Measurements from ENCODE around the gene TBX10.
"Not testable (repeated sequence)": the region's sequence is repeated elsewhere in the genome, so short reads cannot be mapped to it uniquely, and the experiment has no call there.

The TBX10 gene

DNA sequence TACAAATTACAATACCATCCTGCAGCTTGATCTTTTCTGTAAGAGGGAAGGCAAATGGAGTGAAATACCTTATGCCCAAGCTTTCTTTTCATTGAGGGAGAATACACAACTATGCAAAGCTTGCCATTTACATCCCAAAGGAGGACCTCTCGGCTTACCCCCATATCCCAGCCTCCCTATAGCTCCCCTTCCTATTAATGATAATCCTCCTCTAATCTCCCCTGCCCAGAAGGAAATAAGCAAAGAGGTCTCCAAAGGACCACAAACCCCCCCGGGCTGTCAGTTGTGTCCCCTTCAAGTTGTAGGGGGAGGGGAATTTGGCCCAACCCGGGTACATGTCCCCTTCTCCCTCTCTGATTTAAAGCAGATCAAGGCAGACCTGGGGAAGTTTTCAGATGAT is 17.6 kb downstream of the TBX10 start:
- Histone ChIP-seq H3K4me2 (ENCODE audit: insufficient read depth, low read length) (peak overlapping the region; percentile 55), H3K9ac (ENCODE audit: low read depth, low read length) (0 out of 2 replicates have a peak overlapping the region, but pooled peaks have one; percentile 61), H3K4me3 (ENCODE audit: low read depth in 1 of 2, low read length in 2 of 2) (peak overlapping the region in 1 of 2 experiments; percentile 58; a peak in 2 of 4 replicates), H3K79me2 (ENCODE audit: insufficient read depth, low read length) (peaks cover 19% of the 10 kb centered on the region), H3K4me1 (ENCODE audit: insufficient read depth, low read length) (peaks cover 53% of the 10 kb centered on the region)
- not testable (repeated sequence) for H4K20me1 ChIP-seq (ENCODE audit: insufficient read depth, low read length); H3K36me3 ChIP-seq (ENCODE audit: insufficient read depth, low read length); H3K27me3 ChIP-seq (ENCODE audit: insufficient read depth, low read length, poor library complexity); DNase-seq; H2AFZ ChIP-seq (ENCODE audit: low read depth, low read length); H3K9me3 ChIP-seq (ENCODE audit: insufficient read depth, low read length, severe bottlenecking); ATAC-seq (ENCODE audit: insufficient read depth, low read depth); H3K27ac ChIP-seq (ENCODE audit: low read length)

DNA sequence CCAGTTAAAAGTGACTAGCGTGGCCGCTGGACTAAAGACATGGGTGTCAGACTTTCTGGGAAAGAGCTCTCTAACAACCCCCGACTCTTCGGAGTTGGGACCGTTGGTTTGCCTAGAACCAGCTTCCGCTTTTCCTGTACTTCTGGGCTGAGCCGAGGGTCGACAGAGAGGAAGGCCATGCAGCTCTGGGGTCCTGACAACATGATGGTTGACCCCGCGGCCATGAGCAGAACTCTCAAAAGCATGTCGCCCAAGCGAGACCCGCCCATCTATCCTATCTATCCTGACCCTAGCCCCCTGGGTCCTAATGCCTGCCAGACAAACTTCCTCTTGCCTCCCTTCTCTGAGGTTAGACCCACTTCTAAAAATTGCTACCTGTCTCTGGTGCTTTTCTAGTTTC is 18.9 kb downstream of the TBX10 start:
- not testable (repeated sequence) for H4K20me1 ChIP-seq (ENCODE audit: insufficient read depth, low read length); H3K9me3 ChIP-seq (ENCODE audit: insufficient read depth, low read length, severe bottlenecking); H3K27me3 ChIP-seq (ENCODE audit: insufficient read depth, low read length, poor library complexity); H3K36me3 ChIP-seq (ENCODE audit: insufficient read depth, low read length)
- Histone ChIP-seq H3K4me1 (ENCODE audit: insufficient read depth, low read length) (peaks cover 46% of the 10 kb centered on the region), H3K27ac (ENCODE audit: low read length) (peak overlapping the region; percentile 81), H3K4me2 (ENCODE audit: insufficient read depth, low read length) (peak overlapping the region; percentile 55), H3K79me2 (ENCODE audit: insufficient read depth, low read length) (peaks cover 19% of the 10 kb centered on the region), H3K9ac (ENCODE audit: low read depth, low read length) (peak overlapping the region; percentile 61), H2AFZ (ENCODE audit: low read depth, low read length) (peak overlapping the region; percentile 64), H3K4me3 (ENCODE audit: low read depth in 1 of 2, low read length in 2 of 2) (peak overlapping the region; percentile 17 to 58; a peak in 3 of 4 replicates)
- ATAC-seq (ENCODE audit: insufficient read depth, low read depth) (0 out of 3 replicates have a peak, but pooled peaks have one; percentile 35), DNase-seq (peak; percentile 71)

DNA sequence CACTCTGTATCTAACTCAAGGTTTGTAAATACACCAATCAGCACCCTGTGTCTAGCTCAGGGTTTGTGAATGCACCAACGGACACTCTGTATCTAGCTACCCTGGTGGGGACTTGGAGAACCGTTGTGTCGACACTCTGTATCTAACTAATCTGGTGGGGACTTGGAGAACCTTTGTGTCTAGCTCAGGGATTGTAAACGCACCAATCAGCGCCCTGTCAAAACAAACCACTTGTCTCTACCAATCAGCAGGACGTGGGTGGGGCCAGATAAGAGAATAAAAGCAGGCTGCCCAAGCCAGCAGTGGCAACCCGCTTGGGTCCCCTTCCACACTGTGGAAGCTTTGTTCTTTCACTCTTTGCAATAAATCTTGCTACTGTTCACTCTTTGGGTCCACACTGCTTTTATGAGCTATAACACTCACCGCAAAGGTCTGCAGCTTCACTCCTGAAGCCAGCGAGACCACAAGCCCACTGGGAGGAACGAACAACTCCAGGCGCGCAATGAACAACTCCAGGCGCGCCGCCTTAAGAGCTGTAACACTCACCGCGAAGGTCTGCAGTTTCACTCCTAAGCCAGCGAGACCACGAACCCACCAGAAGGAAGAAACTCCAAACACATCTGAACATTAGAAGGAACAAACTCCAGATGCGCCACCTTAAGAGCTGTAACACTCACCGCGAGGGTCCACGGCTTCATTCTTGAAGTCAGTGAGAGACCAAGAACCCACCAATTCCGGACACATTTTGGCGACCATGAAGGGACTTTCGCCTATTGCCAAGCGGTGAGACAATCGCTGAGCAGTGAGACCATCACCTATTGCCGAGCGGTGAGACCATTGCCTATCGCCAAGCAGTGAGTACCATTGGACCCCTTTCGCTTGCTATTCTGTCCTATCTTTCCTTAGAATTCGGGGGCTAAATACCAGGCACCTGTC is 19.6 kb downstream of the TBX10 start:
- peaks cover 19% of the 10 kb centered on the region for H3K79me2 ChIP-seq (ENCODE audit: insufficient read depth, low read length)
- H3K9ac ChIP-seq (ENCODE audit: low read depth, low read length), result peak overlapping the region; percentile 61
- not testable (repeated sequence) for H4K20me1 ChIP-seq (ENCODE audit: insufficient read depth, low read length); H3K27me3 ChIP-seq (ENCODE audit: insufficient read depth, low read length, poor library complexity); H3K9me3 ChIP-seq (ENCODE audit: insufficient read depth, low read length, severe bottlenecking); H3K36me3 ChIP-seq (ENCODE audit: insufficient read depth, low read length)
- peaks cover 46% of the 10 kb centered on the region for H3K4me1 ChIP-seq (ENCODE audit: insufficient read depth, low read length)
- peak overlapping the region; percentile 81 for H3K27ac ChIP-seq (ENCODE audit: low read length)
- peak; percentile 69 for ATAC-seq (ENCODE audit: insufficient read depth, low read depth)
- peak overlapping the region; percentile 17 to 58; a peak in 3 of 4 replicates for H3K4me3 ChIP-seq (ENCODE audit: low read depth in 1 of 2, low read length in 2 of 2)
- peak overlapping the region; percentile 64 for H2AFZ ChIP-seq (ENCODE audit: low read depth, low read length)
- H3K4me2 ChIP-seq (ENCODE audit: insufficient read depth, low read length), result peak overlapping the region; percentile 55
- DNase-seq, result peak; percentile 83

DNA sequence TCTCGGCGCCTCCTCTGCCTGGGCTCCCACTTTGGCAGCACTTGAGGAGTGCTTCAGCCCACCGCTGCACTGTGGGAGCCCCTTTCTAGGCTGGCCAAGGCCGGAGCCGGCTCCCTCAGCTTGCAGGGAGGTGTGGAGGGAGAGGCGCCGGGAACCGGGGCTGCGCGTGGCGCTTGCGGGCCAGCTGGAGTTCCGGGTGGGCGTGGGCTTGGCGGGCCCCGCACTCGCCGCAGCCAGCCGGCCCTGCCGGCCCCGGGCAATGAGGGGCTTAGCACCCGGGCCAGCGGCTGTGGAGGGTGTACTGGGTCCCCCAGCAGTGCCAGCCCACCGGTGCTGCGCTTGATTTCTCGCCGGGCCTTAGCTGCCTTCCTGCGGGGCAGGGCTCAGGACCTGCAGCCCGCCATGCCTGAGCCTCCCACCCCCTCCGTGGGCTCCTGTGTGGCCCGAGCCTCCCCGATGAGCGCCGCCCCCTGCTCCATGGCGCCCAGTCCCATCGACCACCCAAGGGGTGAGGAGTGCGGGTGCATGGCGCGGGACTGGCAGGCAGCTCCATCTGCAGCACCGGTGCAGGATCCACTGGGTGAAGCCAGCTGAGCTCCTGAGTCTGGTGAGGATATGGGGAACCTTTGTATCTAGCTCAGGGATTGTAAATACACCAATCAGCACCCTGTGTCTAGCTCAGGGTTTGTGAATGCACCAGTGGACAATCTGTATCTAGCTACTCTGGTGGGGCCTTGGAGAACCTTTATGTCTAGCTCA is 20.5 kb downstream of the TBX10 start:
- not testable (repeated sequence) for H2AFZ ChIP-seq (ENCODE audit: low read depth, low read length); DNase-seq

DNA sequence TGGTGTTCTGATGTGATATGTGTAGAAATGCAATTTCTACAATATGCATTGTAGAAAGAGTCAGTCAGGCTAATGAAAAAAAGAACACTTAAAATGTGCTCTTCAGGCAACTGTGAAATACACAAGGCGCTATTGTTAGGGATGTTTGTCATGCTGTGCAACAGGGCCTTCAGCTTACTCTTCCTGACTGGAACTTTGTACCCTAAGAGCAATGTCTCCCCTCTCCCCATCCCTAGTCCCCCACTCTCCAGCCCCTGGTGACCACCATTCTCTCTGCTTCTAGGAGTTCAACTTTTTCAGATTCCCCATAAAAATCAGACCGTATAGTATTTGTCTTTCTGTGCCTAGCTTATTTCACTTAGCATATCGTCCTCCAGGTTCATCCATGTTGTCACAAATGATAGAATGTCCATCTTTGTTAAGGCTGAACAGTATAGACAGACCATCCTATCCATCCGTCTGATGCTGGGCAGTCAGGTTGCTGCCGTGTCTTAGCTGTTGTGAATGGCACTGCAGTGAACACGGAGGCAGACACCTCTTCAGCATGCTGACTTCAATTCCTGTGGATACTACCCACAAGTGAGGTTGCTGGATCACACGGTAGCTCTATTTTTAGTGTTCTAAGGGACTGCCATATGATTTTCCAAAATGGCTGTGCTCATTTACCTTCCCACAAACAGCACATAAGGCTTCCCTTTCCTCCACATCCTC is 22.2 kb downstream of the TBX10 start:
- H3K4me1 ChIP-seq (ENCODE audit: insufficient read depth, low read length), result peaks cover 58% of the 10 kb centered on the region
- H3K4me2 ChIP-seq (ENCODE audit: insufficient read depth, low read length), result no peak overlapping the region
- ATAC-seq (ENCODE audit: insufficient read depth, low read depth), result no peak

More for the DNA sequence above, 20.5 kb downstream of the TBX10 start:
- H3K4me2 ChIP-seq (ENCODE audit: insufficient read depth, low read length), result peak overlapping the region; percentile 55; the same call in 1 of the 2 replicates
- H3K79me2 ChIP-seq (ENCODE audit: insufficient read depth, low read length), result peaks cover 19% of the 10 kb centered on the region
- peak overlapping the region; percentile 65 for H3K27ac ChIP-seq (ENCODE audit: low read length)
- ATAC-seq (ENCODE audit: insufficient read depth, low read depth); H3K27me3 ChIP-seq (ENCODE audit: insufficient read depth, low read length, poor library complexity); H3K9me3 ChIP-seq (ENCODE audit: insufficient read depth, low read length, severe bottlenecking); H3K9ac ChIP-seq (ENCODE audit: low read depth, low read length); H4K20me1 ChIP-seq (ENCODE audit: insufficient read depth, low read length); H3K36me3 ChIP-seq (ENCODE audit: insufficient read depth, low read length): not testable (repeated sequence)
- H3K4me3 ChIP-seq (ENCODE audit: low read depth in 1 of 2, low read length in 2 of 2), result peak overlapping the region in 1 of 2 experiments; percentile 58; a peak in 1 of 4 replicates
- H3K4me1 ChIP-seq (ENCODE audit: insufficient read depth, low read length), result peaks cover 51% of the 10 kb centered on the region

More for the DNA sequence above, 22.2 kb downstream of the TBX10 start:
- H3K9ac ChIP-seq (ENCODE audit: low read depth, low read length), result no peak overlapping the region
- no peaks in the 10 kb centered on the region for H3K9me3 ChIP-seq (ENCODE audit: insufficient read depth, low read length, severe bottlenecking)
- peak overlapping the region; percentile 38; the same call in 1 of the 2 replicates for H3K27ac ChIP-seq (ENCODE audit: low read length)
- H3K27me3 ChIP-seq (ENCODE audit: insufficient read depth, low read length, poor library complexity), result no peaks in the 10 kb centered on the region
- H3K4me3 ChIP-seq (ENCODE audit: low read depth in 1 of 2, low read length in 2 of 2), result no peak overlapping the region
- TF ChIP-seq, protein P1, sequence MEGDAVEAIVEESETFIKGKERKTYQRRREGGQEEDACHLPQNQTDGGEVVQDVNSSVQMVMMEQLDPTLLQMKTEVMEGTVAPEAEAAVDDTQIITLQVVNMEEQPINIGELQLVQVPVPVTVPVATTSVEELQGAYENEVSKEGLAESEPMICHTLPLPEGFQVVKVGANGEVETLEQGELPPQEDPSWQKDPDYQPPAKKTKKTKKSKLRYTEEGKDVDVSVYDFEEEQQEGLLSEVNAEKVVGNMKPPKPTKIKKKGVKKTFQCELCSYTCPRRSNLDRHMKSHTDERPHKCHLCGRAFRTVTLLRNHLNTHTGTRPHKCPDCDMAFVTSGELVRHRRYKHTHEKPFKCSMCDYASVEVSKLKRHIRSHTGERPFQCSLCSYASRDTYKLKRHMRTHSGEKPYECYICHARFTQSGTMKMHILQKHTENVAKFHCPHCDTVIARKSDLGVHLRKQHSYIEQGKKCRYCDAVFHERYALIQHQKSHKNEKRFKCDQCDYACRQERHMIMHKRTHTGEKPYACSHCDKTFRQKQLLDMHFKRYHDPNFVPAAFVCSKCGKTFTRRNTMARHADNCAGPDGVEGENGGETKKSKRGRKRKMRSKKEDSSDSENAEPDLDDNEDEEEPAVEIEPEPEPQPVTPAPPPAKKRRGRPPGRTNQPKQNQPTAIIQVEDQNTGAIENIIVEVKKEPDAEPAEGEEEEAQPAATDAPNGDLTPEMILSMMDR (IDR thresholded peaks at IDR 0.05; ENCODE audit: borderline replicate concordance, extremely low read depth, low read length, poor library complexity, severe bottlenecking), result no peak
- no peak for TF ChIP-seq EZH2 (IDR thresholded peaks at IDR 0.05; ENCODE audit: borderline replicate concordance, low read depth, low read length, severe bottlenecking)
- DNase-seq, result no peak
- H3K79me2 ChIP-seq (ENCODE audit: insufficient read depth, low read length), result peaks cover 19% of the 10 kb centered on the region
- peaks cover 14% of the 10 kb centered on the region for H3K36me3 ChIP-seq (ENCODE audit: insufficient read depth, low read length)
- no peaks in the 10 kb centered on the region for H4K20me1 ChIP-seq (ENCODE audit: insufficient read depth, low read length)
- H2AFZ ChIP-seq (ENCODE audit: low read depth, low read length), result no peak overlapping the region

Measured in DND-41 (cell line).